Keratinocyte (primary cell): ENCODE results near the gene PAQR5. TPM values are rescaled to one million over a fixed set of nuclear protein-coding genes. Genes with fewer than 3 reads are reported as not detected.
"Not testable (repeated sequence)": the region's sequence is repeated elsewhere in the genome, so short reads cannot be mapped to it uniquely, and the experiment has no call there.

Experiments used
- DNase-seq: peaks from one replicate; pipeline ENCODE4 v3.0.0-alpha.2; 2011; ENCODE audit warnings: low read depth, missing footprints, low spot score
- FAIRE-seq: peaks from 2 replicates; lab custom pipeline; 2011; peaks lifted over from hg19 to GRCh38; lab: Jason Lieb, UNC
- H2AFZ ChIP-seq: 2 replicates; pipeline ENCODE4 v1.6.0; 2012; ENCODE audit warnings: low read length, control low read depth, inconsistent platforms; ENCODE audit not compliant: control insufficient read depth
- H3K27ac ChIP-seq: 2 replicates; pipeline ENCODE4 v1.5.1; 2011; ENCODE audit warnings: low read length; ENCODE audit not compliant: control insufficient read depth, insufficient read depth
- H3K27me3 ChIP-seq: 3 replicates; pipeline ENCODE4 v1.6.0; 2011; ENCODE audit warnings: low read length; ENCODE audit not compliant: control insufficient read depth, insufficient read depth; ENCODE audit errors: extremely low read depth
- H3K36me3 ChIP-seq, 2 experiments: 2 replicates in 1 of 2; 3 replicates in 1 of 2; pipeline ENCODE4 v1.5.1; 2011; ENCODE audit warnings: low read length in 2 of 2, mild to moderate bottlenecking in 1 of 2; ENCODE audit not compliant: control insufficient read depth in 2 of 2, insufficient read depth in 2 of 2; ENCODE audit errors: extremely low read depth in 1 of 2
- H3K4me1 ChIP-seq: 3 replicates; pipeline ENCODE4 v1.5.1; 2011; ENCODE audit warnings: low read length; ENCODE audit not compliant: control insufficient read depth, insufficient read depth; ENCODE audit errors: extremely low read depth
- H3K4me2 ChIP-seq: 3 replicates; pipeline ENCODE4 v1.6.0; 2011; ENCODE audit warnings: low read depth, low read length; ENCODE audit not compliant: control insufficient read depth, insufficient read depth; ENCODE audit errors: extremely low read depth
- H3K4me3 ChIP-seq, 3 experiments: fragments of 200-600 bp in 1 of 3; sonication (generic) in 1 of 3; 2 replicates in 2 of 3; 3 replicates in 1 of 3; pipeline ENCODE4 v1.5.1; 2011 to 2016; ENCODE audit warnings: low read length in 3 of 3, mild to moderate bottlenecking in 3 of 3, control low read depth in 2 of 3, inconsistent platforms in 1 of 3, low read depth in 1 of 3, mixed read lengths in 1 of 3, mixed run types in 1 of 3, moderate library complexity in 1 of 3; ENCODE audit not compliant: control insufficient read depth in 2 of 3, insufficient read depth in 2 of 3; ENCODE audit errors: extremely low read depth in 1 of 3
- H3K79me2 ChIP-seq: 2 replicates; pipeline ENCODE4 v1.6.0; 2012; ENCODE audit warnings: low read length; ENCODE audit not compliant: control insufficient read depth, insufficient read depth
- H3K9ac ChIP-seq: 3 replicates; pipeline ENCODE4 v1.6.0; 2011; ENCODE audit warnings: low read length; ENCODE audit not compliant: control insufficient read depth, insufficient read depth; ENCODE audit errors: extremely low read depth
- H3K9me1 ChIP-seq: 3 replicates; pipeline ENCODE4 v1.6.0; 2011; ENCODE audit warnings: low read length; ENCODE audit not compliant: control insufficient read depth, insufficient read depth; ENCODE audit errors: extremely low read depth
- H3K9me3 ChIP-seq: 2 replicates; pipeline ENCODE4 v1.5.1; 2012; ENCODE audit warnings: low read depth, low read length; ENCODE audit not compliant: control insufficient read depth
- H4K20me1 ChIP-seq: 3 replicates; pipeline ENCODE4 v1.6.0; 2011; ENCODE audit warnings: low read length; ENCODE audit not compliant: control insufficient read depth, insufficient read depth; ENCODE audit errors: extremely low read depth
- EZH2 ChIP-seq: IDR thresholded peaks from one replicate; pipeline ENCODE4 v1.6.1; 2012; ENCODE audit warnings: inconsistent platforms, mild to moderate bottlenecking, low read length, moderate library complexity
- dilution Hi-C: fragments of 300-500 bp; cut with MboI; formaldehyde crosslinking; loops from one replicate; pipeline ENCODE4 v1.7.0; 2020; ENCODE audit warnings: low sequenced_read_pairs; ENCODE audit not compliant: extremely low pct_ligation_motif_present
- polyA plus RNA-seq, 5 experiments: library from polyadenylated mRNA; depleted of rRNA in 3 of 5; stranded (reverse) in 3 of 5; stranded (forward) in 1 of 5; unstranded in 1 of 5; fragments of >200 nt; gene quantifications; 1 replicate in 1 of 5; 2 replicates in 3 of 5; 3 replicates in 1 of 5; pipeline versions ENCODE4 v1.2.1 to v1.2.3, GENCODE V29; 2011 to 2012; ENCODE audit warnings: missing spikeins in 2 of 5, low read depth in 1 of 5, low replicate concordance in 1 of 5
- TF ChIP-seq, protein P1 (sequence below), 3 experiments: IDR thresholded peaks in 1 of 3; conservative IDR thresholded peaks in 1 of 3; optimal IDR thresholded peaks in 1 of 3; 2 replicates in 2 of 3; 3 replicates in 1 of 3; pipeline versions ENCODE3 to v1.5.1; 2011; ENCODE audit warnings: low read length in 3 of 3, mild to moderate bottlenecking in 3 of 3, moderate library complexity in 2 of 3, control low read depth in 1 of 3, inconsistent platforms in 1 of 3; ENCODE audit not compliant: insufficient read depth in 2 of 3; ENCODE audit errors: extremely low read depth in 1 of 3

The PAQR5 gene
- polyA plus RNA-seq, 1 donor (not counting 4 experiments of a cell fraction or from before 2014, with no cell fraction given) = 0.30 TPM

- Histone ChIP-seq H2AFZ (no peak overlapping the region), H3K79me2 (no peaks in the 10 kb centered on the region), H3K4me1 (no peaks in the 10 kb centered on the region), H4K20me1 (no peaks in the 10 kb centered on the region), H3K9me3 (no peaks in the 10 kb centered on the region), H3K4me3 (no peak overlapping the region), H3K36me3 (no peaks in the 10 kb centered on the region), H3K9me1 (no peaks in the 10 kb centered on the region), H3K9ac (no peak overlapping the region), H3K27me3 (peaks cover 24% of the 10 kb centered on the region), H3K27ac (no peak overlapping the region), H3K4me2 (no peak overlapping the region)
- no peak for FAIRE-seq
- dilution Hi-C loops = no loop called here
- DNase-seq = no peak
- no peak for TF ChIP-seq EZH2
- TF ChIP-seq, protein P1, sequence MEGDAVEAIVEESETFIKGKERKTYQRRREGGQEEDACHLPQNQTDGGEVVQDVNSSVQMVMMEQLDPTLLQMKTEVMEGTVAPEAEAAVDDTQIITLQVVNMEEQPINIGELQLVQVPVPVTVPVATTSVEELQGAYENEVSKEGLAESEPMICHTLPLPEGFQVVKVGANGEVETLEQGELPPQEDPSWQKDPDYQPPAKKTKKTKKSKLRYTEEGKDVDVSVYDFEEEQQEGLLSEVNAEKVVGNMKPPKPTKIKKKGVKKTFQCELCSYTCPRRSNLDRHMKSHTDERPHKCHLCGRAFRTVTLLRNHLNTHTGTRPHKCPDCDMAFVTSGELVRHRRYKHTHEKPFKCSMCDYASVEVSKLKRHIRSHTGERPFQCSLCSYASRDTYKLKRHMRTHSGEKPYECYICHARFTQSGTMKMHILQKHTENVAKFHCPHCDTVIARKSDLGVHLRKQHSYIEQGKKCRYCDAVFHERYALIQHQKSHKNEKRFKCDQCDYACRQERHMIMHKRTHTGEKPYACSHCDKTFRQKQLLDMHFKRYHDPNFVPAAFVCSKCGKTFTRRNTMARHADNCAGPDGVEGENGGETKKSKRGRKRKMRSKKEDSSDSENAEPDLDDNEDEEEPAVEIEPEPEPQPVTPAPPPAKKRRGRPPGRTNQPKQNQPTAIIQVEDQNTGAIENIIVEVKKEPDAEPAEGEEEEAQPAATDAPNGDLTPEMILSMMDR (optimal IDR thresholded peaks at IDR 0.05 in 1 of 3, IDR thresholded peaks at IDR 0.05 in 1 of 3, conservative IDR thresholded peaks at IDR 0.05 in 1 of 3; ENCODE audit: extremely low read depth in 1 of 3, insufficient read depth in 2 of 3, low read length in 3 of 3) = no peak
Observed at GRCh38 chr15:69380726-69381105, 82.0 kb downstream of the PAQR5 start.

GRCh38 chr15:69382176-69382575 is 83.5 kb downstream of the PAQR5 start:
- H3K4me1 ChIP-seq, H4K20me1 ChIP-seq, H3K9ac ChIP-seq, H3K9me3 ChIP-seq, FAIRE-seq, H3K79me2 ChIP-seq, dilution Hi-C loops, H3K9me1 ChIP-seq, H3K36me3 ChIP-seq, H3K4me2 ChIP-seq, DNase-seq, H3K4me3 ChIP-seq, H3K27ac ChIP-seq, H2AFZ ChIP-seq: not testable (repeated sequence)
- H3K27me3 ChIP-seq = peaks cover 18% of the 10 kb centered on the region

- H3K4me2 ChIP-seq, H3K9me1 ChIP-seq, H3K36me3 ChIP-seq, H2AFZ ChIP-seq, H4K20me1 ChIP-seq, dilution Hi-C loops, H3K9me3 ChIP-seq, H3K9ac ChIP-seq, FAIRE-seq, H3K4me3 ChIP-seq, DNase-seq, H3K79me2 ChIP-seq, H3K27ac ChIP-seq: not testable (repeated sequence)
- Histone ChIP-seq H3K27me3 (peaks cover 13% of the 10 kb centered on the region), H3K4me1 (peaks cover 12% of the 10 kb centered on the region)
Observed at GRCh38 chr15:69384066-69384465, 85.4 kb downstream of the PAQR5 start.
